Astrocyte (in vitro differentiated cells and primary cell): Measurements from ENCODE around the gene CDKAL1.

ENCODE experiments used
- EZH2 ChIP-seq: IDR thresholded peaks from 2 replicates; pipeline ENCODE4 v1.6.1; 2012; ENCODE audit warnings: mild to moderate bottlenecking, low read length, inconsistent platforms; ENCODE audit not compliant: insufficient read depth
- TF ChIP-seq, protein P1 (sequence below): IDR thresholded peaks from 2 replicates; pipeline ENCODE4 v1.5.1; 2011; ENCODE audit warnings: low read depth, mild to moderate bottlenecking, inconsistent platforms, low read length, moderate library complexity; ENCODE audit not compliant: insufficient read depth

DNA sequence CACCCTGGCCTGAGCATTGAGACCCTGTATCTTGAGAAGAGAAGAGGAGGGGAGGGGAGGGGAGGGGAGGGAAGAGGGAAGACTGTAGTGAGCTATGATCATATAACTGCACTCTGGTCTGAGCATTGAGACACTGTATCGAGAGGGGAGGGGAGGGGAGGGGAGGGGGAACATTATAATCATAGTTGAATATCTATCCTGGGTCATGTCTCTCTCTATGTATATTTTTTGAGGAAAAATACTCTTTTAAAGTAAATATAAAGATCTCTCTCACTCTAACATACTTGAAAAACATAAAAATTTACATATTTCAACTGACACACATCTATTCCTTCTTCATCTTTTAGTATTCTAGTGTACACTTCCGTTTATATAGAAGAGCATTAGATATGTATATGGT, 431.0 kb downstream of the CDKAL1 start:
- TF ChIP-seq, protein P1, sequence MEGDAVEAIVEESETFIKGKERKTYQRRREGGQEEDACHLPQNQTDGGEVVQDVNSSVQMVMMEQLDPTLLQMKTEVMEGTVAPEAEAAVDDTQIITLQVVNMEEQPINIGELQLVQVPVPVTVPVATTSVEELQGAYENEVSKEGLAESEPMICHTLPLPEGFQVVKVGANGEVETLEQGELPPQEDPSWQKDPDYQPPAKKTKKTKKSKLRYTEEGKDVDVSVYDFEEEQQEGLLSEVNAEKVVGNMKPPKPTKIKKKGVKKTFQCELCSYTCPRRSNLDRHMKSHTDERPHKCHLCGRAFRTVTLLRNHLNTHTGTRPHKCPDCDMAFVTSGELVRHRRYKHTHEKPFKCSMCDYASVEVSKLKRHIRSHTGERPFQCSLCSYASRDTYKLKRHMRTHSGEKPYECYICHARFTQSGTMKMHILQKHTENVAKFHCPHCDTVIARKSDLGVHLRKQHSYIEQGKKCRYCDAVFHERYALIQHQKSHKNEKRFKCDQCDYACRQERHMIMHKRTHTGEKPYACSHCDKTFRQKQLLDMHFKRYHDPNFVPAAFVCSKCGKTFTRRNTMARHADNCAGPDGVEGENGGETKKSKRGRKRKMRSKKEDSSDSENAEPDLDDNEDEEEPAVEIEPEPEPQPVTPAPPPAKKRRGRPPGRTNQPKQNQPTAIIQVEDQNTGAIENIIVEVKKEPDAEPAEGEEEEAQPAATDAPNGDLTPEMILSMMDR = no peak
- TF ChIP-seq EZH2 = no peak
